H1 (cell line): ENCODE results near the gene ZNG1C. TPM values are rescaled to one million over a fixed set of nuclear protein-coding genes. Genes with fewer than 3 reads are reported as not detected.
"Not testable (repeated sequence)": the region's sequence is repeated elsewhere in the genome, so short reads cannot be mapped to it uniquely, and the experiment has no call there.

Source experiments
- CTCF ChIA-PET: fragments of 300-600 bp; sonication (Branson Sonifier 250); formaldehyde crosslinking; loops from one replicate; lab custom pipeline; 2021; ENCODE audit not compliant: partially characterized antibody; lab: Charles Lee
- POLR2A ChIA-PET: fragments of 300-600 bp; sonication (Branson Sonifier 250); formaldehyde crosslinking; loops from one replicate; lab custom pipeline; 2021; ENCODE audit warnings: inconsistent platforms; ENCODE audit not compliant: partially characterized antibody; lab: Charles Lee
- DNase-seq, 2 experiments: peaks; one replicate each; pipeline versions ENCODE4 v3.0.0 to v3.0.0-alpha.2; 2010 to 2022; ENCODE audit warnings: low spot score in 2 of 2, low read depth in 1 of 2, mixed read lengths in 1 of 2
- FAIRE-seq: peaks from 2 replicates; lab custom pipeline; 2011; peaks lifted over from hg19 to GRCh38; lab: Jason Lieb, UNC
- H2AFZ ChIP-seq: 2 replicates; pipeline ENCODE4 v1.8.1; 2012; ENCODE audit warnings: low read length, inconsistent platforms
- H2AK5ac ChIP-seq: 2 replicates; pipeline ENCODE4 v1.6.1; 2013; ENCODE audit warnings: low read depth, low read length
- H2BK120ac ChIP-seq: replicated peaks from 2 replicates; pipeline ENCODE3; 2013; ENCODE audit warnings: low read depth, low read length, inconsistent platforms
- H2BK12ac ChIP-seq: 2 replicates; pipeline ENCODE4 v1.6.1; 2013; ENCODE audit warnings: low read depth, low read length
- H2BK15ac ChIP-seq: 2 replicates; pipeline ENCODE4 v1.6.1; 2013; ENCODE audit warnings: low read length
- H2BK20ac ChIP-seq: 2 replicates; pipeline ENCODE4 v1.6.1; 2013; ENCODE audit warnings: low read length
- H2BK5ac ChIP-seq: 2 replicates; pipeline ENCODE4 v1.6.1; 2013; ENCODE audit warnings: low read depth, low read length
- H3K14ac ChIP-seq: 2 replicates; pipeline ENCODE4 v1.6.1; 2013; ENCODE audit warnings: inconsistent platforms; ENCODE audit not compliant: insufficient read length
- H3K18ac ChIP-seq: 2 replicates; pipeline ENCODE4 v1.6.1; 2013; ENCODE audit warnings: low read length; ENCODE audit errors: extremely low read depth
- H3K23ac ChIP-seq: 2 replicates; pipeline ENCODE4 v1.6.1; 2013; ENCODE audit warnings: inconsistent platforms; ENCODE audit not compliant: insufficient read length
- H3K23me2 ChIP-seq: 2 replicates; pipeline ENCODE4 v1.6.1; 2013; ENCODE audit warnings: low read depth, low read length
- H3K27ac ChIP-seq: 2 replicates; pipeline ENCODE4 v1.6.1; 2011; ENCODE audit warnings: low read depth, low read length, inconsistent platforms
- H3K27me3 ChIP-seq, 4 experiments: replicated peaks in 1 of 4; 1 replicate in 1 of 4; 2 replicates in 3 of 4; pipeline versions ENCODE4 v1.6.1 to v1.8.1; 2011 to 2013; ENCODE audit warnings: low read length in 3 of 4, mild to moderate bottlenecking in 3 of 4, inconsistent platforms in 2 of 4, mixed read lengths in 2 of 4, moderate library complexity in 1 of 4; ENCODE audit not compliant: control insufficient read depth in 3 of 4, insufficient read depth in 3 of 4; ENCODE audit errors: extremely low read depth in 1 of 4
- H3K36me3 ChIP-seq, 4 experiments: 2 replicates each; pipeline versions ENCODE4 v1.6.1 to v1.8.1; 2011 to 2013; ENCODE audit warnings: mild to moderate bottlenecking in 4 of 4, low read length in 3 of 4, moderate library complexity in 2 of 4, control low read depth in 1 of 4, inconsistent platforms in 1 of 4; ENCODE audit not compliant: insufficient read depth in 4 of 4, control insufficient read depth in 2 of 4
- H3K4ac ChIP-seq: replicated peaks from 2 replicates; pipeline ENCODE3; 2013; ENCODE audit warnings: low read length, low read depth, mixed read lengths, inconsistent platforms; ENCODE audit not compliant: insufficient read length
- H3K4me1 ChIP-seq, 4 experiments: replicated peaks in 1 of 4; 1 replicate in 1 of 4; 2 replicates in 3 of 4; pipeline versions ENCODE4 v1.6.1 to v1.8.1; 2011 to 2013; ENCODE audit warnings: low read length in 3 of 4, inconsistent platforms in 2 of 4, mixed read lengths in 1 of 4; ENCODE audit not compliant: insufficient read depth in 4 of 4, control insufficient read depth in 3 of 4
- H3K4me2 ChIP-seq, 2 experiments: 2 replicates each; pipeline versions ENCODE4 v1.6.1 to v1.8.1; 2011 to 2013; ENCODE audit warnings: low read depth in 2 of 2, low read length in 2 of 2, control low read depth in 1 of 2, inconsistent platforms in 1 of 2, mild to moderate bottlenecking in 1 of 2; ENCODE audit not compliant: insufficient read depth in 1 of 2
- H3K4me3 ChIP-seq, 4 experiments: fragments of 200-600, 300-600 bp in 1 of 4; sonication (generic), shearing (Covaris generic), sonication (Bioruptor Twin) in 1 of 4; 2 replicates each; pipeline versions ENCODE4 v1.5.1 to v1.8.1; 2011 to 2016; ENCODE audit warnings: low read length in 4 of 4, low read depth in 3 of 4, control low read depth in 2 of 4, inconsistent platforms in 2 of 4, mild to moderate bottlenecking in 2 of 4, mixed read lengths in 1 of 4, moderate library complexity in 1 of 4; ENCODE audit not compliant: insufficient read depth in 2 of 4; ENCODE audit errors: extremely low read depth in 1 of 4
- H3K56ac ChIP-seq: replicated peaks from 2 replicates; pipeline ENCODE3; 2013; ENCODE audit warnings: low read depth, mild to moderate bottlenecking, mixed read lengths, low read length, inconsistent platforms; ENCODE audit not compliant: insufficient read length
- H3K79me1 ChIP-seq: 2 replicates; pipeline ENCODE4 v1.6.1; 2013; ENCODE audit warnings: low read depth, low read length, control low read depth
- H3K79me2 ChIP-seq, 2 experiments: 2 replicates each; pipeline versions ENCODE4 v1.6.1 to v1.8.1; 2012 to 2013; ENCODE audit warnings: low read length in 2 of 2, mild to moderate bottlenecking in 2 of 2, inconsistent platforms in 1 of 2; ENCODE audit not compliant: insufficient read depth in 2 of 2, control insufficient read depth in 1 of 2
- H3K9ac ChIP-seq, 4 experiments: replicated peaks in 1 of 4; 1 replicate in 1 of 4; 2 replicates in 3 of 4; pipeline versions ENCODE4 v1.6.1 to v1.8.1; 2011 to 2013; ENCODE audit warnings: low read depth in 3 of 4, low read length in 3 of 4, control low read depth in 2 of 4, mild to moderate bottlenecking in 2 of 4, moderate library complexity in 2 of 4, inconsistent platforms in 1 of 4; ENCODE audit errors: extremely low read depth in 1 of 4
- H3K9me3 ChIP-seq, 2 experiments: 2 replicates each; pipeline versions ENCODE4 v1.6.1 to v1.8.1; 2012 to 2013; ENCODE audit warnings: mild to moderate bottlenecking in 2 of 2, moderate library complexity in 2 of 2, control low read depth in 1 of 2, inconsistent platforms in 1 of 2, low read depth in 1 of 2, low read length in 1 of 2, mixed read lengths in 1 of 2; ENCODE audit not compliant: insufficient read depth in 2 of 2
- H4K20me1 ChIP-seq, 2 experiments: replicated peaks in 1 of 2; 2 replicates each; pipeline versions ENCODE3 to v1.8.1; 2011 to 2013; ENCODE audit warnings: inconsistent platforms in 2 of 2, low read length in 2 of 2, mild to moderate bottlenecking in 1 of 2; ENCODE audit not compliant: insufficient read depth in 2 of 2, control insufficient read depth in 1 of 2
- H4K5ac ChIP-seq: 2 replicates; pipeline ENCODE4 v1.6.1; 2013; ENCODE audit warnings: low read length, low read depth, mixed read lengths, inconsistent platforms; ENCODE audit not compliant: insufficient read length
- H4K8ac ChIP-seq: 2 replicates; pipeline ENCODE4 v1.8.0; 2013; ENCODE audit warnings: mild to moderate bottlenecking, moderate library complexity, low read length, inconsistent platforms; ENCODE audit not compliant: insufficient read depth; ENCODE audit errors: extremely low read depth
- H4K91ac ChIP-seq: replicated peaks from 2 replicates; pipeline ENCODE3; 2013; ENCODE audit warnings: low read length, mixed read lengths, inconsistent platforms; ENCODE audit not compliant: insufficient read length
- WGBS, 2 experiments: shearing (Covaris generic) in 1 of 2; methylation state at CpG; one replicate each; pipeline versions ENCODE4 v1.1.6 to v1.1.7; 2013 to 2015; ENCODE audit warnings: low lambda C conversion rate in 2 of 2, mixed read lengths in 2 of 2, inconsistent platforms in 1 of 2, low coverage in 1 of 2, missing lambda C conversion rate in 1 of 2; ENCODE audit not compliant: insufficient replicate concordance in 2 of 2, insufficient coverage in 1 of 2, insufficient read length in 1 of 2; ENCODE audit errors: extremely low coverage in 1 of 2, missing lambda C conversion rate in 1 of 2; 5-methylcytosine and 5-hydroxymethylcytosine counted together
- polyA plus RNA-seq, 7 experiments: library from polyadenylated mRNA; depleted of rRNA in 3 of 7; stranded (reverse) in 5 of 7; unstranded in 2 of 7; fragments of >200 nt in 5 of 7; fragments of 200-250 nt in 2 of 7; gene quantifications; 1 replicate in 5 of 7; 2 replicates in 1 of 7; 4 replicates in 1 of 7; pipeline versions ENCODE4 v1.2.1 to v1.2.3, GENCODE V29; 2011 to 2013; ENCODE audit warnings: missing spikeins in 2 of 7, mixed read lengths in 2 of 7
- total RNA-seq: library from RNA; stranded (reverse); fragmentation: NEBNext Ultra II Directional; extraction: Animal tissue kit (Norgen Biotek cat#: 25700); gene quantifications from 2 replicates; pipeline ENCODE4 v1.2.1, GENCODE V29; 2021

Gene ZNG1C
- total and polyA plus RNA-seq, 2 of the 8 experiments (the other 6 are each of a cell fraction or from before 2014, with no cell fraction given) = 12.9 to 17.2 TPM

GRCh38 chr9:68305680-68306285 lies 64.0 kb downstream of the ZNG1C start:
- H2BK20ac ChIP-seq, H3K4me3 ChIP-seq, H3K27ac ChIP-seq, DNase-seq, H4K20me1 ChIP-seq, H2BK120ac ChIP-seq, CTCF ChIA-PET, H2BK12ac ChIP-seq, FAIRE-seq, H4K8ac ChIP-seq, POLR2A ChIA-PET, H3K9me3 ChIP-seq, H3K14ac ChIP-seq, H2BK5ac ChIP-seq, H4K5ac ChIP-seq, H3K9ac ChIP-seq, H2BK15ac ChIP-seq, H3K23me2 ChIP-seq, H3K79me2 ChIP-seq, H3K56ac ChIP-seq, H3K36me3 ChIP-seq, H3K4me2 ChIP-seq, H2AK5ac ChIP-seq, H3K4me1 ChIP-seq, H4K91ac ChIP-seq, H3K23ac ChIP-seq, H3K18ac ChIP-seq, H3K79me1 ChIP-seq, H2AFZ ChIP-seq, H3K4ac ChIP-seq: not testable (repeated sequence)
- 21% methylated on average over 7 of the region's 21 CpGs; no CpG with 5 or more reads in 1 of the 2 experiments for WGBS, 2 experiments
- H3K27me3 ChIP-seq = peaks cover 4 to 15% (median 7%) of the 10 kb centered on the region in 4 experiments; a peak in 6 of 7 replicates

- POLR2A ChIA-PET, DNase-seq, H3K56ac ChIP-seq: not testable (repeated sequence)
Observed at GRCh38 chr9:68306391-68306964, 64.7 kb downstream of the ZNG1C start.

More at GRCh38 chr9:68306391-68306964, 64.7 kb downstream of the ZNG1C start:
- H3K4me2 ChIP-seq, CTCF ChIA-PET, H3K18ac ChIP-seq, H2AFZ ChIP-seq, H4K20me1 ChIP-seq, H2AK5ac ChIP-seq, H3K23ac ChIP-seq, H2BK120ac ChIP-seq, H3K4me1 ChIP-seq, H3K9me3 ChIP-seq, H3K14ac ChIP-seq, H2BK15ac ChIP-seq, H3K79me2 ChIP-seq, H4K91ac ChIP-seq, H3K4me3 ChIP-seq, H4K5ac ChIP-seq, FAIRE-seq, H3K36me3 ChIP-seq, H2BK20ac ChIP-seq, H3K79me1 ChIP-seq, H3K27ac ChIP-seq, H2BK5ac ChIP-seq, H4K8ac ChIP-seq, H3K4ac ChIP-seq, H3K9ac ChIP-seq, H2BK12ac ChIP-seq, H3K23me2 ChIP-seq: not testable (repeated sequence)
- peaks cover 4 to 15% (median 7%) of the 10 kb centered on the region in 4 experiments; a peak in 6 of 7 replicates for H3K27me3 ChIP-seq
- 21% methylated on average over 20 of the region's 37 CpGs; no CpG with 5 or more reads in 1 of the 2 experiments for WGBS, 2 experiments
